WTC11 (cell line): ENCODE results near the gene AVPR2. TPM values are rescaled to one million over a fixed set of nuclear protein-coding genes. Genes with fewer than 3 reads are reported as not detected.

Source experiments
- ATAC-seq: fragments of 200-7000 bp; cut with Tn5 transposase; 2 replicates; pipeline ENCODE4 v1.10.0; 2021; ENCODE audit warnings: mild to moderate bottlenecking, moderate library complexity
- CTCF ChIA-PET: fragments of 300-600 bp; sonication (Branson Sonifier 250); formaldehyde crosslinking; loops from one replicate; lab custom pipeline; 2021; ENCODE audit warnings: antibody characterized with exemption; lab: Charles Lee
- POLR2A ChIA-PET: fragments of 350-600 bp; sonication (Branson Sonifier 250); formaldehyde crosslinking; loops from one replicate; lab custom pipeline; 2021; ENCODE audit warnings: antibody characterized with exemption; lab: Charles Lee
- DNase-seq: peaks from one replicate; pipeline ENCODE4 v3.0.0; 2021; ENCODE audit warnings: low spot score
- H3K27ac Mint-ChIP-seq: 2 replicates; pipeline ENCODE4 v1.8.0; 2021; ENCODE audit warnings: mixed read lengths
- H3K27me3 Mint-ChIP-seq: 2 replicates; pipeline ENCODE4 v1.8.0; 2021; ENCODE audit warnings: low read depth, mild to moderate bottlenecking, moderate library complexity, mixed read lengths
- H3K36me3 Mint-ChIP-seq: 2 replicates; pipeline ENCODE4 v1.8.0; 2021; ENCODE audit warnings: mixed read lengths
- H3K4me1 Mint-ChIP-seq: 2 replicates; pipeline ENCODE4 v1.8.0; 2022; ENCODE audit warnings: mixed read lengths
- H3K4me3 Mint-ChIP-seq: 2 replicates; pipeline ENCODE4 v1.8.0; 2021; ENCODE audit warnings: mild to moderate bottlenecking, moderate library complexity, mixed read lengths
- H3K9me3 Mint-ChIP-seq: 2 replicates; pipeline ENCODE4 v1.8.0; 2021; ENCODE audit warnings: mixed read lengths
- E2F1 ChIP-seq: sonication (generic); formaldehyde crosslinking; IDR thresholded peaks from 2 replicates; pipeline ENCODE4 v1.8.0; 2022; ENCODE audit warnings: mild to moderate bottlenecking, missing genetic modification reagents
- ELF4 ChIP-seq: sonication (generic); formaldehyde crosslinking; IDR thresholded peaks from 2 replicates; pipeline ENCODE4 v1.8.1; 2022; ENCODE audit warnings: low read depth, mild to moderate bottlenecking, moderate library complexity, missing genetic modification reagents
- ETV6 ChIP-seq: sonication (generic); formaldehyde crosslinking; IDR thresholded peaks from 2 replicates; pipeline ENCODE4 v1.8.1; 2022; ENCODE audit warnings: mild to moderate bottlenecking, missing genetic modification reagents
- FOXK1 ChIP-seq: sonication (generic); formaldehyde crosslinking; IDR thresholded peaks from 2 replicates; pipeline ENCODE4 v1.8.0; 2022; ENCODE audit warnings: mild to moderate bottlenecking, moderate library complexity, missing genetic modification reagents
- FOXP1 ChIP-seq: sonication (generic); formaldehyde crosslinking; IDR thresholded peaks from 2 replicates; pipeline ENCODE4 v1.8.0; 2022; ENCODE audit warnings: missing genetic modification reagents, mild to moderate bottlenecking, moderate library complexity, borderline replicate concordance
- GABPB1 ChIP-seq: sonication (generic); formaldehyde crosslinking; IDR thresholded peaks from 2 replicates; pipeline ENCODE4 v1.8.1; 2023; ENCODE audit warnings: mild to moderate bottlenecking, missing genetic modification reagents
- GRHL2 ChIP-seq: fragments of 250-450 bp; sonication (Bioruptor Pico); IDR thresholded peaks from 2 replicates; pipeline ENCODE4 v1.8.0; 2022; ENCODE audit warnings: mild to moderate bottlenecking, moderate library complexity; ENCODE audit not compliant: insufficient replicate concordance, severe bottlenecking
- HMGXB4 ChIP-seq: sonication (generic); formaldehyde crosslinking; IDR thresholded peaks from 2 replicates; pipeline ENCODE4 v1.8.1; 2023; ENCODE audit warnings: mild to moderate bottlenecking, moderate library complexity, missing genetic modification reagents
- JAZF1 ChIP-seq: fragments of 250-450 bp; sonication (Bioruptor Pico); IDR thresholded peaks from 2 replicates; pipeline ENCODE4 v1.9.0; 2021; ENCODE audit warnings: moderate library complexity, mild to moderate bottlenecking, inconsistent platforms
- MXD4 ChIP-seq: fragments of 250-450 bp; sonication (Bioruptor Pico); IDR thresholded peaks from 2 replicates; pipeline ENCODE4 v1.8.0; 2021; ENCODE audit warnings: mild to moderate bottlenecking, moderate library complexity, borderline replicate concordance
- NFE2L1 ChIP-seq: sonication (generic); formaldehyde crosslinking; IDR thresholded peaks from 2 replicates; pipeline ENCODE4 v1.8.1; 2023; ENCODE audit warnings: missing genetic modification reagents
- NR2C2 ChIP-seq: sonication (generic); formaldehyde crosslinking; IDR thresholded peaks from 2 replicates; pipeline ENCODE4 v1.8.0; 2022; ENCODE audit warnings: mild to moderate bottlenecking, missing genetic modification reagents
- PREB ChIP-seq: sonication (generic); formaldehyde crosslinking; IDR thresholded peaks from 2 replicates; pipeline ENCODE4 v1.8.1; 2022; ENCODE audit warnings: mild to moderate bottlenecking, missing genetic modification reagents, moderate library complexity, borderline replicate concordance
- PRRX2 ChIP-seq: fragments of 250-450 bp; sonication (Bioruptor Pico); IDR thresholded peaks from 2 replicates; pipeline ENCODE4 v1.8.0; 2021; ENCODE audit warnings: mild to moderate bottlenecking
- ZBTB21 ChIP-seq: sonication (generic); formaldehyde crosslinking; IDR thresholded peaks from 2 replicates; pipeline ENCODE4 v1.8.1; 2023; ENCODE audit warnings: mild to moderate bottlenecking, missing genetic modification reagents, borderline replicate concordance
- ZBTB43 ChIP-seq: sonication (generic); formaldehyde crosslinking; IDR thresholded peaks from 2 replicates; pipeline ENCODE4 v1.8.1; 2023; ENCODE audit warnings: mild to moderate bottlenecking, missing genetic modification reagents
- ZNF138 ChIP-seq: sonication (generic); formaldehyde crosslinking; conservative IDR thresholded peaks from 2 replicates; pipeline ENCODE4 v1.8.1; 2022; ENCODE audit warnings: mild to moderate bottlenecking, moderate library complexity, missing genetic modification reagents
- ZNF416 ChIP-seq: fragments of 250-450 bp; sonication (Bioruptor Pico); IDR thresholded peaks from 2 replicates; pipeline ENCODE4 v1.9.0; 2021; ENCODE audit warnings: mild to moderate bottlenecking, inconsistent platforms
- ZNF423 ChIP-seq: fragments of 250-450 bp; sonication (Bioruptor Pico); IDR thresholded peaks from 2 replicates; pipeline ENCODE4 v2.1.2; 2022; ENCODE audit warnings: mild to moderate bottlenecking, moderate library complexity
- ZNF425 ChIP-seq: fragments of 250-450 bp; sonication (Bioruptor Pico); conservative IDR thresholded peaks from 2 replicates; pipeline ENCODE4 v1.9.0; 2021; ENCODE audit warnings: mild to moderate bottlenecking
- total RNA-seq: library from RNA; stranded (reverse); gene quantifications from 3 replicates; pipeline ENCODE4 v1.2.3, GENCODE V29; 2021

The AVPR2 gene
- total RNA-seq, 1 experiment from 2014 or later = 0.11 TPM

- TF ChIP-seq FOXK1 (CRISPR knock-in tag) (no peak), PREB (no peak), NR2C2 (no peak), JAZF1 (CRISPR knock-in tag) (no peak), ZNF416 (CRISPR knock-in tag) (no peak), ZBTB21 (no peak)
Observed at GRCh38 chrX:153877571-153878261, 26.8 kb upstream of the AVPR2 start (continued).

GRCh38 chrX:153878345-153878744 is 26.1 kb upstream of the AVPR2 start:
- Mint-ChIP-seq H3K4me1 (peaks cover 52% of the 10 kb centered on the region), H3K27me3 (no peaks in the 10 kb centered on the region; the same call in 1 of the 2 replicates), H3K4me3 (peak overlapping the region; percentile 22; the same call in 1 of the 2 replicates), H3K9me3 (no peaks in the 10 kb centered on the region), H3K36me3 (no peaks in the 10 kb centered on the region), H3K27ac (no peak overlapping the region)
- ATAC-seq (no peak), DNase-seq (no peak)
- POLR2A ChIA-PET = no interaction called here
- CTCF ChIA-PET = interaction anchor here (0.7 to 2.5 kb wide), 12 partner anchors 9 to 170 kb away, joined by 3 to 10 read pairs (median 4); partner anchors contain the start of genes IDH3G and SSR4
- TF ChIP-seq FOXP1 (CRISPR knock-in tag) = no peak

- peaks cover 59% of the 10 kb centered on the region for H3K4me1 Mint-ChIP-seq
Observed at GRCh38 chrX:153878969-153879653, 25.4 kb upstream of the AVPR2 start.

GRCh38 chrX:153879741-153880439 is 24.6 kb upstream of the AVPR2 start:
- H3K4me1 Mint-ChIP-seq = peaks cover 61% of the 10 kb centered on the region
- ATAC-seq (no peak), DNase-seq (no peak)
- H3K4me3 Mint-ChIP-seq = peak overlapping the region; percentile 51; the same call in 1 of the 2 replicates
- no peaks in the 10 kb centered on the region for H3K36me3 Mint-ChIP-seq
- H3K27ac Mint-ChIP-seq = no peak overlapping the region
- POLR2A ChIA-PET = no interaction called here
- no peaks in the 10 kb centered on the region for H3K9me3 Mint-ChIP-seq
- no peaks in the 10 kb centered on the region; the same call in 1 of the 2 replicates for H3K27me3 Mint-ChIP-seq
- CTCF ChIA-PET = interaction anchor here (0.8 to 2.5 kb wide), 7 partner anchors 29 to 113 kb away, joined by 3 to 10 read pairs (median 6); no protein-coding TSS in a partner anchor
- no peak for TF ChIP-seq HMGXB4
- TF ChIP-seq FOXP1 (CRISPR knock-in tag) = no peak
- TF ChIP-seq ELF4 (CRISPR knock-in tag) = no peak
- no peak for TF ChIP-seq NFE2L1 (CRISPR knock-in tag)
- no peak for TF ChIP-seq ZNF425 (CRISPR knock-in tag)
- no peak for TF ChIP-seq ZBTB43 (CRISPR knock-in tag)
- no peak for TF ChIP-seq PRRX2 (CRISPR knock-in tag)
- TF ChIP-seq ZNF138 (CRISPR knock-in tag) = no peak
- no peak for TF ChIP-seq GRHL2 (CRISPR knock-in tag)
- TF ChIP-seq E2F1 (CRISPR knock-in tag) = no peak
- no peak for TF ChIP-seq GABPB1 (CRISPR knock-in tag)
- TF ChIP-seq ETV6 (CRISPR knock-in tag) = no peak

More at GRCh38 chrX:153878969-153879653, 25.4 kb upstream of the AVPR2 start:
- POLR2A ChIA-PET = interaction anchor here (0.7 to 0.9 kb wide), 2 partner anchors 73 to 112 kb away, joined by 3 read pairs; no protein-coding TSS in a partner anchor
- Mint-ChIP-seq H3K4me3 (peak overlapping the region; percentile 51), H3K9me3 (no peaks in the 10 kb centered on the region), H3K27ac (no peak overlapping the region), H3K27me3 (no peaks in the 10 kb centered on the region; the same call in 1 of the 2 replicates), H3K36me3 (no peaks in the 10 kb centered on the region)
- DNase-seq = peak; percentile 54
- CTCF ChIA-PET = interaction anchor here (0.6 to 2.5 kb wide), 16 partner anchors 8 to 170 kb away, joined by 3 to 10 read pairs (median 4); partner anchors contain the start of genes IDH3G and SSR4
- peak; percentile 43; the same call in 1 of the 2 replicates for TF ChIP-seq ZNF423
- no peak for TF ChIP-seq MXD4 (CRISPR knock-in tag)
- peak; percentile 30 for ATAC-seq
